GM18526 (cell line): ENCODE data around the gene SLC6A9.

Source experiments
- POLR2A ChIP-seq: IDR thresholded peaks from 3 replicates; pipeline ENCODE4 v1.6.1; 2011; ENCODE audit not compliant: insufficient read length; ENCODE audit errors: extremely low read depth

SLC6A9 gene

GRCh38 chr1:44059212-44059611 is 27.9 kb upstream of the SLC6A9 start:
- no peak for TF ChIP-seq POLR2A

- no peak for TF ChIP-seq POLR2A
Measured at GRCh38 chr1:44057293-44057692, 26.0 kb upstream of the SLC6A9 start.

GRCh38 chr1:44053394-44053793 is 22.1 kb upstream of the SLC6A9 start:
- no peak for TF ChIP-seq POLR2A

GRCh38 chr1:44050261-44050660 is 19.0 kb upstream of the SLC6A9 start:
- TF ChIP-seq POLR2A, result no peak

GRCh38 chr1:44049839-44050238 is 18.6 kb upstream of the SLC6A9 start:
- no peak for TF ChIP-seq POLR2A

- no peak for TF ChIP-seq POLR2A
Measured at GRCh38 chr1:44048532-44049215, 17.4 kb upstream of the SLC6A9 start.

GRCh38 chr1:44047131-44047530 is 15.9 kb upstream of the SLC6A9 start:
- no peak for TF ChIP-seq POLR2A

GRCh38 chr1:44045064-44045463 is 13.8 kb upstream of the SLC6A9 start:
- TF ChIP-seq POLR2A, result no peak

GRCh38 chr1:44044071-44044801 is 13.0 kb upstream of the SLC6A9 start:
- TF ChIP-seq POLR2A, result no peak

- no peak for TF ChIP-seq POLR2A
Measured at GRCh38 chr1:44043176-44044070, 12.2 kb upstream of the SLC6A9 start.

GRCh38 chr1:44040846-44041245 is 9.6 kb upstream of the SLC6A9 start:
- TF ChIP-seq POLR2A, result no peak

GRCh38 chr1:44040418-44040817 is 9.2 kb upstream of the SLC6A9 start:
- no peak for TF ChIP-seq POLR2A

- TF ChIP-seq POLR2A, result no peak
Measured at GRCh38 chr1:44038876-44039657, 7.8 kb upstream of the SLC6A9 start.

GRCh38 chr1:44037154-44037553 is 5.9 kb upstream of the SLC6A9 start:
- TF ChIP-seq POLR2A, result no peak
